Measurements from ENCODE around the gene SASH1. TPM values are rescaled to one million over a fixed set of nuclear protein-coding genes. Genes with fewer than 3 reads are reported as not detected.

SASH1 gene
- total RNA-seq, 6 experiments from 2014 or later, result 66.0 to 91.4 (median 88.4) TPM

DNA sequence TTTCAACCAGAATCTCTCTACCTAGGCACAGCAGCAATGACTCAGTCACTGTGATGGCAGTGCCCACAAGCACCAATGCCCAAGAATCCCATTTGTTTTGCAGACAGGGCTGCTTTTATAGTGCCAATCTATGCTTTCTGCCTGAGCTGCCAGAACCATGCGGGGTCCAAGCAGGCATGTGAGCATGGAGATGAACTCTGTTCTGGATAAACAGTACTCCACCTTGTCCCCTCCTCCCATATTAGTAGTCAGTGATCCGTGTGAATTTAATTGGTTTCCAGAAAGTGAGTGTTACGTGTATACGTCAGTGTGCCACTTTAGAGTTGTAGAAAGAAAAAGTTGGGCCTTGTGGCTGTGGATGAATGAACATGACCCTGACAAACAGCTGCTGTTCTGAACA, 79.4 kb downstream of the SASH1 start:
- peaks cover 29% of the 10 kb centered on the region for H3K4me1 Mint-ChIP-seq (ENCODE audit: low read depth)
- peaks cover 22% of the 10 kb centered on the region for H3K36me3 Mint-ChIP-seq (ENCODE audit: low read depth)
- H3K9me3 Mint-ChIP-seq, result no peaks in the 10 kb centered on the region
- no peak overlapping the region for H3K27ac Mint-ChIP-seq
- peaks cover 1% of the 10 kb centered on the region; the same call in 1 of the 2 replicates for H3K27me3 Mint-ChIP-seq (ENCODE audit: insufficient read depth)
- TF ChIP-seq, protein P1, sequence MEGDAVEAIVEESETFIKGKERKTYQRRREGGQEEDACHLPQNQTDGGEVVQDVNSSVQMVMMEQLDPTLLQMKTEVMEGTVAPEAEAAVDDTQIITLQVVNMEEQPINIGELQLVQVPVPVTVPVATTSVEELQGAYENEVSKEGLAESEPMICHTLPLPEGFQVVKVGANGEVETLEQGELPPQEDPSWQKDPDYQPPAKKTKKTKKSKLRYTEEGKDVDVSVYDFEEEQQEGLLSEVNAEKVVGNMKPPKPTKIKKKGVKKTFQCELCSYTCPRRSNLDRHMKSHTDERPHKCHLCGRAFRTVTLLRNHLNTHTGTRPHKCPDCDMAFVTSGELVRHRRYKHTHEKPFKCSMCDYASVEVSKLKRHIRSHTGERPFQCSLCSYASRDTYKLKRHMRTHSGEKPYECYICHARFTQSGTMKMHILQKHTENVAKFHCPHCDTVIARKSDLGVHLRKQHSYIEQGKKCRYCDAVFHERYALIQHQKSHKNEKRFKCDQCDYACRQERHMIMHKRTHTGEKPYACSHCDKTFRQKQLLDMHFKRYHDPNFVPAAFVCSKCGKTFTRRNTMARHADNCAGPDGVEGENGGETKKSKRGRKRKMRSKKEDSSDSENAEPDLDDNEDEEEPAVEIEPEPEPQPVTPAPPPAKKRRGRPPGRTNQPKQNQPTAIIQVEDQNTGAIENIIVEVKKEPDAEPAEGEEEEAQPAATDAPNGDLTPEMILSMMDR (IDR thresholded peaks at IDR 0.05), result no peak
- DNase-seq, result no peak
- H3K4me3 Mint-ChIP-seq, result no peak overlapping the region

DNA sequence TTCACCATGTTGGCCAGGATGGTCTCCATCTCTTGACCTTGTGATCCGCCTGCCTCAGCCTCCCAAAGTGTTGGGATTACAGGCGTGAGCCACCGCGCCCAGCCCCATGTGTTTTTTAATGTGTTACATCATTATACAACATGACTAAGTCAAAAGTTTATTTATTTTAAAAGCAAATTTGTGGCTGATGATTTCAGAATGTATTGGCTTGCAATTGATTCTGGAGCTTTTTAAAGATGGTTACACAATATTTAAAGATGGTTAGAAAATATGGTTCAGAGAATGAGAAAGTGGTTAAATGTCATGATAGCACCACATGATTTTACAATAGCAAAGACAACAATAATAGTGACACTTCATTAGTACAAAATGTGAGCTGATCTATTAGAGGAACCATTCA, 80.5 kb downstream of the SASH1 start:
- no peaks in the 10 kb centered on the region for H3K9me3 Mint-ChIP-seq
- no peak overlapping the region for H3K4me3 Mint-ChIP-seq

DNA sequence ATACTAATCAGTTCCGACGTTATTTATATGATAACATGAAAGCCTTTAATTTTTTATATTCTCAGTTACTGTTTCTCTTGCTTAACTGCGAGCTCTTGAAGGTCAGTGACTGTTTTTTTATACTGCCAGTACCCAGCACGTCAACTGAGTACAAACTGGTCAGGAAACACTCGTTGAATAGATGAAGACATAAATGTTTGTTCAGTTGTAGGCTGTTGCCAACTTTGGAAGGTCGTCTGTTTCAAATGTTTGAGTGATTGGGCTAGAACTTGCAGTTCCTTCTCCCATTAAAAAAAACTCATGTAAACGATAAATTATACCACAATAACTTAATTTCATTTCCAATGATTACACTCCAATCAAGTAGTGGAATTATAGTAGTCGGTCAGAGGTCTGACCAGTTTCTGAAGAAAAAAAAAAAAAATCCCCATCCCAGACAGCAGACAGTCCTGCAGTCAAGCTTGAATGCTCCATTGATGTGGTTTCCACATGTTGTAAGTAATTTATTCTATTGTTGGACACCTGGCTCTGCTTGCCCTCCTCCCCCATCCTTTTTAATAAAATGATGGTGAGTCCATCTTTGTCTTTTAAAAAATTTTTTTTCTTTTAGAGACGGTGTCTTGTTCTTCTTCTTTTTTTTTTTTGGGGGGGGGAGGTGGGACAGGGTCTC, 81.1 kb downstream of the SASH1 start:
- TF ChIP-seq, protein P1 (IDR thresholded peaks at IDR 0.05), result no peak
- Mint-ChIP-seq H3K36me3 (ENCODE audit: low read depth) (peaks cover 22% of the 10 kb centered on the region), H3K27me3 (ENCODE audit: insufficient read depth) (peaks cover 1% of the 10 kb centered on the region; the same call in 1 of the 2 replicates), H3K4me3 (no peak overlapping the region), H3K4me1 (ENCODE audit: low read depth) (peaks cover 37% of the 10 kb centered on the region), H3K9me3 (no peaks in the 10 kb centered on the region), H3K27ac (peak overlapping the region; percentile 13; the same call in 1 of the 2 replicates)
- DNase-seq, result no peak

More for the DNA sequence above, 80.5 kb downstream of the SASH1 start:
- Mint-ChIP-seq H3K36me3 (ENCODE audit: low read depth) (peaks cover 22% of the 10 kb centered on the region), H3K27ac (no peak overlapping the region), H3K27me3 (ENCODE audit: insufficient read depth) (peaks cover 1% of the 10 kb centered on the region; the same call in 1 of the 2 replicates), H3K4me1 (ENCODE audit: low read depth) (peaks cover 37% of the 10 kb centered on the region)
- no peak for DNase-seq
- TF ChIP-seq, protein P1 (IDR thresholded peaks at IDR 0.05), result no peak

DNA sequence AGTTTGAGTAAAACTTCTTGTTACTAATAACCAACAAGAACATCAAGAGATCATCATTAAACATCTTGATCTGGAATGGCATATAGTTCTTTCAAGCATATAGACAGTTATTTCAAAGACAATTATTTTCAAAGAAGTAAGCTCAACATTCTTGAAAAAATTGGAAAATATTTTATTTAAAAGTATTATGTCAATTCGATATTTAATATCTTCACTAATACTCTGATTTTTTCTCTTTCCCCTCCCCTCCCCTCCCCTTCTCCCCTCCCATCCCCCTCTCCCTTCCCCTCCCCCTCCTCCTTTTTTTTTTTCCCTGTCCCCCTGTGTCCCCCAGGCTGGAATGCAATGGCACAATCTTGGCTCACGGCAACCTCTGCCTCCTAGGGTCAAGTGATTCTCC, 82.8 kb downstream of the SASH1 start:
- peaks cover 1% of the 10 kb centered on the region; the same call in 1 of the 2 replicates for H3K27me3 Mint-ChIP-seq (ENCODE audit: insufficient read depth)
- H3K4me1 Mint-ChIP-seq (ENCODE audit: low read depth), result peaks cover 37% of the 10 kb centered on the region
- H3K4me3 Mint-ChIP-seq, result no peak overlapping the region
- no peak for DNase-seq
- H3K36me3 Mint-ChIP-seq (ENCODE audit: low read depth), result peaks cover 24% of the 10 kb centered on the region
- no peak overlapping the region for H3K27ac Mint-ChIP-seq
- H3K9me3 Mint-ChIP-seq, result no peaks in the 10 kb centered on the region
- TF ChIP-seq, protein P1 (IDR thresholded peaks at IDR 0.05), result no peak

DNA sequence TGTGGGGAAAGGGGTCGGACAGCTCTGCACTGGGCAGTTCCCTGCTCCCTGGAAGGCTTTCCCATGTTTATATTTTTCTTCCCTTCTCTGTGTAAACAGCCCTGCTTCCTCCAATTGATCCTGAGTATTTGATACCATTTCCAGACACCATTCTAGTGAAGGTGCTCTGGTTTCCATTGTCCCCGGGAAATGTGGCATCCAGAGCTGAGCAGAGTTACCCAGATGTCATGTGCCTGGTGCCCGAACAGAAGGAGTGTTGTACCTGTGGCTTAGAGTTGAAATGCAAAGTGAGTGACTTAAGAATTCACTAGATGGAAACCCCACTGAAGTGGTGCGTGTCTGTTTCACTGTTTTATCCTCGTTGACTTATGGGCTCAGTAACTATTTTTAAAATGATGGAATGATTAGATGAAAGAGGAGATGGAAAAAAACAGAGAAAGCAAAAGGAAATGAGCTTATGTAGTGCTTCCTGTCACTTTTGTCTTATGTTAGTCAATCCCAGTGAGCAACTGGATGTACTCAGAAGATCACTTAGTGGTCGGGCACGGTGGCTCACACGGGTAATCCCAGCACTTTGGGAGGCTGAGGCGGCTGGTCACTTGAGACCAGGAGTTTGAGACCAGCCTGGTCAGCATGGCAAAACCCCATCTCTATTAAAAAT, 83.8 kb downstream of the SASH1 start:
- no peaks in the 10 kb centered on the region for H3K9me3 Mint-ChIP-seq
- no peak overlapping the region for H3K27ac Mint-ChIP-seq
- DNase-seq, result no peak
- peaks cover 37% of the 10 kb centered on the region for H3K4me1 Mint-ChIP-seq (ENCODE audit: low read depth)
- TF ChIP-seq, protein P1 (IDR thresholded peaks at IDR 0.05), result no peak
- no peaks in the 10 kb centered on the region; the same call in 1 of the 2 replicates for H3K27me3 Mint-ChIP-seq (ENCODE audit: insufficient read depth)
- peaks cover 29% of the 10 kb centered on the region for H3K36me3 Mint-ChIP-seq (ENCODE audit: low read depth)
- no peak overlapping the region for H3K4me3 Mint-ChIP-seq
